Kasumi-1 (cell line): ENCODE results near the gene WSCD1.

Experiments used
- DNase-seq, 2 experiments: peaks; one replicate each; lab custom pipeline; 2025; lab: John Stamatoyannopoulos, UW

The WSCD1 gene

GRCh38 chr17:6061290-6061689 is 8.9 kb upstream of the WSCD1 start:
- no peak for DNase-seq

- DNase-seq = no peak
Measured at GRCh38 chr17:6064868-6065267, 5.3 kb upstream of the WSCD1 start.

- DNase-seq = no peak
Measured at GRCh38 chr17:6065351-6065750, 4.8 kb upstream of the WSCD1 start.

- no peak for DNase-seq
Measured at GRCh38 chr17:6066183-6066948, 3.8 kb upstream of the WSCD1 start.

DNA sequence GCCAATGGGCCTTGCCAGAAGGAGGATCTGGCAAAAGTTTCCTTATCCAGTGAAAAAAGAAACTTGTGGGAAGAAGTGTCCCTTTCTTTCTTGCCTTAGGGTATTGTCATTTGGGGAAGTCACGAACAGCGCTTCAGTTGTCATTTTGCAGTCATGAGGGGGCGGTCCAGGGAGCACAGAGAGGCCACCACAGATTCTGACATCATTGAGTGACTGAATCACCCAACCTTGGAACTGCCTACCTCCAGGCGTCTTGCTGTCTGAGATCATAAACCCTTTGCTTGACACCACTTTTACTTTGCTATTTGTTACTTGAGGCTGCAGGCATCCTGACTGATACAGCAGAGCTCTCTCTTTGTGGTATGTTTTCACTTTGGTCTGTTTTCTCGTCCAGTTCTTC is 3.1 kb upstream of the WSCD1 start:
- no peak for DNase-seq

- DNase-seq = no peak
Measured at GRCh38 chr17:6070430-6070912, 292 bp downstream of the WSCD1 start.

DNA sequence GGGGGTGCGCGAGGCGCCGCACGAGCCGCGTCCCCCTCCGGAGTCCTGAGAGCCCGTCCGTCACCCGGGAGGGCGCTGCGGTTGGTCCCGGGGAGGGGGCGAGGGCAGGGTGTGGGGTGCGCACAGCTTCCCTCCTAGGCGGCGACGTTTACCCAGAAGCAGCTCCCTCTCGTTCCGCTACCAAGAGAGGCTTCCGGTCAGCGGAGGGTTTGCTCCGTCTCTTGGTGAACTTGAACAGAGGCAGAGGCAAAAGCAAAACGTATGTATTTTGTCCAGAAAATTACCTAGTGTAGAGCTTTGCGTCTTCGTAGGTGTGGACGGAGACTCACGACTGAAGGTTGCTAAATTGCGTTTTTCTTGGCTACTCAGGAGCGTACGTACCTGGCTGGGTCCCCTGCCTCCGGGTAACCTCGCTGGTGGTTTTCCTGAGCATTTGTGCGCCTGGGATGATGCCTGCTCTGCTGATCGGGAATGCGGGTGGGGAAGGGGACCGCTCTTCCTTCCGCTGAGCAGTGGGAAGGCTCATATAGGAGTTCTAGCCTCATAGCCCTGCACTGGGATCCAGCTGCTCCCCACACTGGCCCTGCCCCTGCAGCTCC is 833 bp downstream of the WSCD1 start:
- DNase-seq = no peak

DNA sequence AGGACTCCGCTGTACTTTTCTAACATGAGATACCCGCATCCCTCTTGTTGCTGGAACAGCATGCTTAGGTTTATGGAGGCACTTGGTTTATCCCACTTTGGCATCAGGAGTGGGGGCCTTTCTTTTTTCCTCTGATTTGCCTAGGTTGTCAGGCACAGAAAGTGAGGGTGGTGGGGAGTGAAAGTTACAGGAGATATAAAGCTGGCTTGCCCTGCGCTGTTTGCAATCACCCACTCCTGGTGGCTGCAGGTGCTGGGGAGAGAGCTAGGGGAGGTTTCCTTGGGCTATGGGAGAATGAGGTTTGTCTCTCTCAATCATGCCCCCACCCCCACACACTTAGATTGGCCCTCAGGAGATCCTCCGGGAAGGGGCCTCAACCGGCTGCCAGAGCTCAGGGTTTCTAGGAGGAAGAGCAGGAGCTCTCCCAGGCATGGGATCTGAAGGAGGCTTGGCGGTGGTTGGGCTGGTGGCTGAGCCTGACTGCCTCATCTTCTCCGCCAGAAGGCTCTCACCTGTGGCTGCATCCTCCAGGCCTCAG is 1.4 kb downstream of the WSCD1 start:
- no peak for DNase-seq

DNA sequence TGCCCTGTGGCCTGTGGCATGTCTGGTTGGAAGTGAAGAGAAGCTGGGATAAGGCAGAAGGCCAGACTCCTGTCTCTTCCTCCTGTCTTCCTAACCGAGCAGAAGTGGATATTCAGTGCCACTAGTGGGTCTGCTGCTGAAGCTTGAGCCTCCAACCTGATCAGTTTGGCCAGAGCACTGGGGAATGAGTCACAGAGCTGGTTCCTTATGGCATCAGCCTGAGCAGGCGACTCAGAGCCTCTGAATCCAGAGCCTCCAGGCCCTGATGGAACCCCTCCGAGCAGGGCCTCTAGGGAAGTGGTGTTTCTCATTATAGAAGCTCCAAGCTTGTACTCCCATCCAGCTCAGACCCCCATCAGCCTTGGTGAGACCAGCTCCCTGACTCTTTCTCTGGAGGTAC is 2.0 kb downstream of the WSCD1 start:
- DNase-seq = no peak

DNA sequence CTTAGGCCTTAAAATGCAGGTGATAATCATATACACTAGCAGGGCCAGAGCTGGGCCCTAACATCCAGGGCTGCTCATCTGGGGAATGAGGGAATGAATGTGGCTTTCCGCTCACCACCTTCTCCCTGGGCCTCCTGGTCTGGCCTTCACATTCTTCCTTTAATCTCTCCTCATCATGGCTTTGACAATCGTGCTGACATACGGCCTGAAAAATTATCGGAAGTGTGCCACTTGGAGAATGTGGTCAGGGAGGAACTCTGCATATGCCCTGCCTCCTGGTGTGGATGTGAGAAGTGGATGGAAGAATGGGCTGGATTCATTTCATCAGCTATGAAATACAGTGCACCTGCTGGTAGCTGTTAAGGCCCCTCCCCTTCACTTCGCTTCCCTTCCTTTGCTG is 2.4 kb downstream of the WSCD1 start:
- no peak for DNase-seq

- DNase-seq = no peak
Measured at GRCh38 chr17:6073620-6074019, 3.4 kb downstream of the WSCD1 start.

- no peak for DNase-seq
Measured at GRCh38 chr17:6075050-6075449, 4.9 kb downstream of the WSCD1 start.

DNA sequence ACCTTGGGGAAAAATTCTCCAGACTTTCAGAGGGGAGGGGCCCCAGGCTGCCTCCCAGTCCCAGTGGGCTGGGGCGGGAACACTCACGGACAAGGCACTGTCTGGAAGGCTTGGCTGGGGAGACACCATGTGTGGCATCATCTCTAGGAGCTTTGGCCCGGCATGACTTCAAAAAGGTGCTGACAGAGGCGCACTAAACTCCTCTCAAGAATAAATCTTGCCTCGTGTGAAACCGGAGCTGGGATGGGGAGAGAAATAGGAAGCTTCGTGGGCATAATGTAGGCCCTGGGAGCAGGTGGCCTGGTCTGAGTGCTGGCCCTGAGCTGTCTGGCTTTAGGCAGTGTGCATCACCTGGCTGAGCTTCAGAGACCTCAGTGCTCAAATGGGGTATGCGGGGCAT is 5.7 kb downstream of the WSCD1 start:
- no peak for DNase-seq

DNA sequence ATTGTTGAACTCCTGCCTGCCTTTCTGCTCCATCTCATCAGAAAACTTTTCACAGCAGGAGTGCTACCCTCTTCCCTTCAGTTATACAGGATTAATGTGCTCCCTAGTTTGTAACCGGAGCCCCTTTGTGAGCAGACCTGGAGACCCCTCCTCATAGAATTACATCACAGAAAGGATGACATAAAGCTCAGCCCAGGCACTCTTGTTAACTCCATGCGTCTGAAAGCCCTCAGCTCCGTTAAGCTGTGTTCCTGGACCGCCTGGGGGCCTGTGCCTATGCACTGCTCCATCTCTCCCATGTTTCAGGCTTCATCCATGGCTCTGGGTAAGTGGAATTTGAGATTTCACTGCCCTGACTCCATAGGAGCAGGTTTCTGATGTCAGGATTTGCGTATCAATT is 7.6 kb downstream of the WSCD1 start:
- DNase-seq = no peak

GRCh38 chr17:6078458-6078871 is 8.3 kb downstream of the WSCD1 start:
- no peak for DNase-seq

DNA sequence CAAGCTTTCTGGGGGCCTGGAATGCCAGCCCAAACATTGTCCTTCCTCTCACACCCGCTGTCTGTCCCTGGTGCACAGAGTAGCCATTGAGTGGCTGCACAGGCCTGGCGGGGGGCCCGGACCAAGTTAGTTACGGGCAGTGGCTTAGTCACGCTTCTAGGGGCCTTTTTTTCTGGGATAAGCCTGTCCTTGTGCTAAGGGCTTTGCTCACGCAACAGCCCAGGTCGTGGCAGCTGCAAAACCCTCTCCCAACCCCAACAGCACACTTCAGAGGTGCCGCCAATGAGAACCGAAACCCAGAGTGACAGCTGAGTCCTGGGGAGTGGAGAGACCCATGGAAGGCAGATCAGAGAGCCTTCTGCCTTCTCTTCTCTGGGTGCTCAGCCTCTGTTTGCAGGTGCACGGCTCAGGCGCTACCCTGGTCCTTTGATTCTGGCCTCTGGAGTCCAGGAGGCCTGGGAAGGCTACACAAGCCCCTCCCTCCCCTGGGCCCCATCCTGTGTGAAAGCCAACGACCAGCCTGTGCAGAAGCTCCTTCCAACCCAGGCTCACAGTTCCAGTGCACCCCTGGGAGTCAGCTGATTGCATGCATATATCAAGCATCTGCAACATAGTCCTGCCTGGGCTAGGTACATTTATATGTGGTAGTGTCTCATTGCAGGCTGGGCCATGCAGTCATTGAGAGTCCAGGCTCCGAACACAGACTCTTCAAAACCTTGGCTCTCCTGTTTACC is 9.1 kb downstream of the WSCD1 start:
- no peak for DNase-seq

GRCh38 chr17:6079960-6080359 is 9.8 kb downstream of the WSCD1 start:
- no peak for DNase-seq

- no peak for DNase-seq
Measured at GRCh38 chr17:6080711-6081430, 10.7 kb downstream of the WSCD1 start.

DNA sequence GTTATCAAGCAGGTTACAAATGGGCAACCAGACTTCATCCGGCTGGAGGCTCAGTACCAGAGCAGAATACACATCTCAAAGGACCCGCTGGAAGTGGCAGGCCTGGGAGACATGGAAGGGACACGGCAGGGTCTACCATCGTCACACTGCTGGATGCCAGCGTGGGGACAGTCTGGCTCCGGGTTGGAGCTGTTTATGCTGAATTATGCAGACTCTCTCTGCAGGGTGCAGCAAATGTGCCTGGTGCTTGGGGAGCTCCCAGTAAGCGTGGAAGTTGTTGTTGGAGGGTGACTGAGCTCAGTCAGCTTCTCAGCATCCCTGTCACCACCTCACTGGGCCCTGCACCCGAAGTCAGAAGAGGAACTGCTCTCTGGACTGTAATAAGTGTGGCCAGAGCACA is 12.2 kb downstream of the WSCD1 start:
- no peak for DNase-seq

DNA sequence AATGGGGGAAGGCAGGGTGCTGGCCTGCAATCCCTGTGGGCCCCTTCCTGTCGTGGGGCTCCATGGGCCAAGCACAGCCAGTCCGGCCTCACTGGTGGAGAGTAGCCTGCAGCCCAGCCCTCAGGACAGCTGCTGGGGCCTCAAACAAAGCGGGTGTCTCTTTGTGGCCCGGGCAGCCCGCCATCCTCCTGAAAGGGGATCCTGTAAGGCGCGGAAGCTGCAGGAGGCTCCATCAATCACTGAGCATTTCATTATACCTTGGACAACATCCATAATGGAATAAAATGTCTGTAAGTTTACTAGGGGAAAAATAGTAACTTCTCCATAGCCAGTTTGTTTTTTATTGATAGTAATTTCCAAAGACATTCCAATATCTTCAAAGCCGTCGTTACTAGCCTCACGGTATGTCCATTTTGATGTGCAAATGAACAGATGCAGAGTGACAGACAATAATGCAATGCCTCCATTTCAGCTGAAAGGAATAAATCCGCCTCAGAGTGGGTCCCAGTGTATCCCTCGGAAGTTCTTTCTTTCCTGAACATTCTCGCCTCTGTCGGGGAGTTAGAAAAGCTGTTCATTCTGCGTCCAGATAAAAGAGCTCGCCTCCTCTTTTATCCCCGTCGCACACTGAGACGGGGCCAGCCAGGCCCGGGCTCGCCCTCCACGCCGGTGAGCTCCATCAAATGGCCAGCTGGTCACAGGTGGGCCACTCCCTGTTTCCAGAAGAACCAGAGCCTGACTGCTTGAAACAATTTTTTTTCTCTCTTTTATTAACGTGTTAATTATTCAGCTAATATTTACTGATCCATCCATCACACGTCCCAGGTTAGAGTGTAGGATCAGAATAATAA is 14.4 kb downstream of the WSCD1 start:
- DNase-seq = no peak

DNA sequence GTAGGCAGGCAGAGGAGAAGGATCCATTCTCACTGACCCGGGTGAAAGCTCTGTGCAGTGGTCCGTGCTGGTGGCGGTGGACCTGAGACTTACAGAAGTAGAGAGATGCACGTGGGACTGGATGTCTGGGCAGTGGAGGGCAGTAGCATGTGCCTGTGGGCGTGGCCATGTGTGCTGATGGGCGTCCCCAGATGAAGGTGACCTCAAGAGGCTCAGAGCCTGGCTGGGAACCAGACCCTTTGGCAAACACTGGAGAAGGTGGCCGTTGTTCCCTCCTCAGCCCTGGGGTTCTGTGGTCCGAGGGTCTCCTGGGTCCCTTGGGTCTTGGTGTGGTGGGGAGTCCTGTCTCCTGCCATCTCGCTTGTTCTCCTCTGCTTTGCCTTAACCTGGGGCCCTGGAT is 15.6 kb downstream of the WSCD1 start:
- DNase-seq = no peak
